Measurements from ENCODE around the gene IFIT1B. TPM values are rescaled to one million over a fixed set of nuclear protein-coding genes. Genes with fewer than 3 reads are reported as not detected.
"Not testable (repeated sequence)": the region's sequence is repeated elsewhere in the genome, so short reads cannot be mapped to it uniquely, and the experiment has no call there.

The IFIT1B gene, protein sequence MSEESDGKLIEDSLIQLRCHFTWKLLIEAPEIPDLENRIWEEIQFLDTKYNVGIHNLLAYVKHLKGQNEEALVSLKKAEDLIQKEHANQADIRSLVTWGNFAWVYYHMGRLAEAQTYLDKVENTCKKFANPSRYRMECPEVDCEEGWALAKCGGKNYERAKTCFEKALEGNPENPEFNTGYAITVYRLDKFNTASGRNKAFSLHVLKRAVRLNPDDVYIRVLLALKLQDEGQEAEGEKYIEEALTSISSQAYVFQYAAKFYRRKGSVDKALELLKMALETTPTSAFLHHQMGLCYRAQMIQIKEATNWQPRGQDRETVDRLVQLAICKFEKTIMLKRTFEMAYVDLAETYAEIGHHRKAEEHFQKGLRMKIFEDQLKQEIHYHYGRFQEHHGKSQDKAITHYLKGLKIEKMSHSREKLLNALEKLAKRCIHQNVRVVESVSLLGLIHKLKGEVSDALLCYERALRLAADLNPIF
- not detected for total RNA-seq
- under 1 TPM; 0.20 to 0.92 (median 0.47) TPM for polyA plus RNA-seq (ENCODE audit: insufficient read length in 6 of 6)
- long read RNA-seq, donor 1, partial matches to known transcripts: 0 of 3 reads
- long read RNA-seq, donor 1, other reads (novel, unspliced or antisense): 0 of 3 reads
- long read RNA-seq, donor 2: 0 reads
- long read RNA-seq, donor 3: 0 reads
- long read RNA-seq, donor 4: 0 reads
- long read RNA-seq, donor 5: 0 reads
- long read RNA-seq, donor 6: 0 reads
- long read RNA-seq, donor 7: 0 reads
- long read RNA-seq, donor 8: 0 reads
- long read RNA-seq, donor 9: 0 reads
- long read RNA-seq, donor 10: 0 reads
- long read RNA-seq, donor 11: 0 reads
- long read RNA-seq, donor 12: 0 reads

DNA sequence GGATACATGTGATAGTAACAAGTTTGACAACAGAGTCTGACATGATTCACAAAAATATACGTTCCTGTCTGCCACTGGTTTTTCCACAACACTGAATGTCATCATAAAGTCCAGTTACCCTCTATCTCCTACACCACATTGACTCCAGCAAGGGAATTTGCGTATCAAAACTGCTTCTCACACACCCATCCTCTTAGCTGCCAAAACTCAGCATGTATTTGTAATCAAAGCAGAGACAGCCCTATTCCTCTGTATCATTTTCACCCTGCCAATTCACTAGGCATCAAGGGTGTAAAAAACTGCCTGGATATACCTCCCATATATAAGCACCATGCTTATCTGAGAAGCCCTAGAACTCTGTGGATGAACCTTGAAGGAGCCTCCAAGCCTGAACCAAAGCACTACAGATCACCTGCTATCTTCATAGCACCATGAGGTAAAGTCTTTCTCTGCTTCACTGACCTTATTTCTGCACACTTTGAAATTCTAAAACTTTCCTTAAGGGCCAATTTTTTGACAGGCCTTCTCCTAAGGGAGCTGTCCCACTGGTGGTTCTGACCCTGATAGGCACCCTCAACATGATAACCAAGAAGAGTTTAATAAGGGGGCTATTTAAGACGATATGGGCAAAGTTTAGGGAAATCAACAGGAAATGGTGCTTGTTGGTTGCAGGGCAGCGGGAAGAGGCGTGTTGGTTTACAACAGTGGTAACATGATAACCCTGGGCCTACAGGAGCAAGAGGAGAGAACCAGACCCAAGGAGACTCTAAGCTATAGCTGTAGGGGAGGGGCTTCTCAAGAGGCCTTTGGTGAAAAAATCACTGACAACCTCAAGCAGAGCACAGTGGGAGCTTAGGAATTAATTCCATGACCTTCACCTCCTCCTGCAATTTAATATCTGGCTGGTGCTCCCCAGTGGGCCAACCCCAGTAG, at the start of gene IFIT1B:
Gene IFIT1B (plus strand): TSS at position 352 of the 933 bp plus-strand sequence. CDS start 80 bp downstream, at position 432.
- H3K4me3 ChIP-seq: no peak within 1 kb of the TSS
- TF ChIP-seq, protein P1, sequence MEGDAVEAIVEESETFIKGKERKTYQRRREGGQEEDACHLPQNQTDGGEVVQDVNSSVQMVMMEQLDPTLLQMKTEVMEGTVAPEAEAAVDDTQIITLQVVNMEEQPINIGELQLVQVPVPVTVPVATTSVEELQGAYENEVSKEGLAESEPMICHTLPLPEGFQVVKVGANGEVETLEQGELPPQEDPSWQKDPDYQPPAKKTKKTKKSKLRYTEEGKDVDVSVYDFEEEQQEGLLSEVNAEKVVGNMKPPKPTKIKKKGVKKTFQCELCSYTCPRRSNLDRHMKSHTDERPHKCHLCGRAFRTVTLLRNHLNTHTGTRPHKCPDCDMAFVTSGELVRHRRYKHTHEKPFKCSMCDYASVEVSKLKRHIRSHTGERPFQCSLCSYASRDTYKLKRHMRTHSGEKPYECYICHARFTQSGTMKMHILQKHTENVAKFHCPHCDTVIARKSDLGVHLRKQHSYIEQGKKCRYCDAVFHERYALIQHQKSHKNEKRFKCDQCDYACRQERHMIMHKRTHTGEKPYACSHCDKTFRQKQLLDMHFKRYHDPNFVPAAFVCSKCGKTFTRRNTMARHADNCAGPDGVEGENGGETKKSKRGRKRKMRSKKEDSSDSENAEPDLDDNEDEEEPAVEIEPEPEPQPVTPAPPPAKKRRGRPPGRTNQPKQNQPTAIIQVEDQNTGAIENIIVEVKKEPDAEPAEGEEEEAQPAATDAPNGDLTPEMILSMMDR (IDR thresholded peaks at IDR 0.05): no peak
- intact Hi-C loops (cut with DNase I): no loop called here
- no peaks in the 10 kb centered on the region for H3K36me3 ChIP-seq
- peaks cover 16 to 21% of the 10 kb centered on the region in 2 donors for H3K4me1 ChIP-seq
- ATAC-seq (no peak), DNase-seq (no peak)
- H3K27me3 ChIP-seq: no peaks in the 10 kb centered on the region
- H3K27ac ChIP-seq: no peak within 1 kb of the TSS
- H3K9me3 ChIP-seq: no peaks in the 10 kb centered on the region

DNA sequence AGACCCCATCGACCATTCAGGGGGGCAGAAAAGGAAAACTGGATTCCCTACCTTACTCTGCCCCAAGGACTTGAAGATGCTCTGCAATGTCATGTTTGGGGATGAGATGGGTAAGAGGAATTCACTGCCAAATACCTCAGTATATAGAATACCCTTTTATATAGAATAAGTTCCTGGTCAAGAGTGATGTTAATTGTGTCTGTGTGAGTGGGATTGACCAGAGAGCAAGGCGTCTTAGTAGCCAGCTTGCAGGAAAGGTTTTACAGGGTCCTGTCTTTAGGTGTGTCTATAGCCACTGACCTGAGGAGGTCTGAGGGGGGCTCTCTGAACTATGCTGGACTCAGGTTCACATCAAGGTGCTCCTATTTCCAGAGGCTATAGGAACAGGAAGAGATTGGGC, 48.7 kb upstream of the IFIT1B start:
- Histone ChIP-seq H3K27ac (peak overlapping the region in 1 of 2 donors; percentile 92), H3K4me1 (peaks cover 27 to 70% of the 10 kb centered on the region in 2 donors), H3K9me3 (no peaks in the 10 kb centered on the region), H3K4me3 (peak overlapping the region in 1 of 2 donors; percentile 53), H3K27me3 (no peaks in the 10 kb centered on the region), H3K36me3 (no peaks in the 10 kb centered on the region)
- no peak for DNase-seq
- ATAC-seq: no peak
- intact Hi-C loops (cut with DNase I): no loop called here
- TF ChIP-seq, protein P1 (IDR thresholded peaks at IDR 0.05): no peak

DNA sequence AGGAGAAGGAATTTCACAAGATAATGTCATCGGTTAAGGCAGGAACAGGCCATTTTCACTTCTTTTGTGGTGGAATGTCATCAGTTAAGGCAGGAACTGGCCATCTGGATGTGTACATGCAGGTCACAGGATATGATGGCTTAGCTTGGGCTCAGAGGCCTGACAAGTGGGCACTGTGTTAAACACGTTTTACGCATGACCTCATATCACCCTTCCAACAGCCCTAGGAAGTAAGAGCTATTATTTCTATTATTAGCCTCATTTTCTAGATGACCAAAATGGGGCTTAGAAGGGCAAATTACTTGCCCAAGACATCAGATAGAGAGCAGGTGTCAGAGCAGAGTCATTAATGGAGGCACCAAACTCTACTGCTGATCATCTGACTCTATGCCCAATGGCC, 47.8 kb upstream of the IFIT1B start:
- Histone ChIP-seq H3K4me1 (peaks cover 29 to 79% of the 10 kb centered on the region in 2 donors), H3K4me3 (peak overlapping the region in 1 of 2 donors; percentile 53), H3K27ac (peak overlapping the region in 1 of 2 donors; percentile 84)

DNA sequence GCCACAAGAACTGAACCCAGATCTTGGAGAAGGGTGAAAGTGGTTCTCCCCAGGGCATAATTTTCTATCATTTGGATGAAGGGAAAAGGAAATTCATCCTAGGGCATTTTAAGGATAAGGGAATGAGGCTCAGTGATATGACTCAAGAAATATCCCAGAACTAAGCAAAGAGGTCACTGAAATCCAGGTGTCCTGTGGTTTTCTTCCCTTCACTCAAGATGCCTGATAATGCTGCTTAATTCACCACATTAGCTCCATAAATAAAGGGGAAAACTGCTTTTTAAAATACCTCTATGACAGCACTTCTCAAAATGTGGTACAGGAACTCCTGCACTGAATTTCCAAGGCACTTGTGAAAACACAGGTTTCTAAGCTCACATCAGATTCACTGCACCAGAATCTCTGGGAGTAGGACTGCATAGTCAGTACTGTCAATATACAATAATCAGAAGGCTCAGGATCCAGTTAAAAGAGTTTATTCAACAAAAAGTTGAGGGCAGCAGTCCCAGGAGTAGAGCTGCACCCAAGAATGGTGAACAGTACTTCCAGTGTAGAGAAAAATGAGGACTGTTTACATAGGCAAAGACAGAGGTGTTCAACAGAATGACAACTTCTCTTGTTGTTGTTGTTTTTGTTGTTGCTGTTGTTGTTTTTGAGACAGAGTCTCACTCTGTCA, 47.2 kb upstream of the IFIT1B start:
- TF ChIP-seq, protein P1 (IDR thresholded peaks at IDR 0.05): no peak
- Histone ChIP-seq H3K9me3 (no peaks in the 10 kb centered on the region), H3K27me3 (no peaks in the 10 kb centered on the region), H3K4me1 (peaks cover 30 to 86% of the 10 kb centered on the region in 2 donors), H3K36me3 (no peaks in the 10 kb centered on the region), H3K4me3 (peak overlapping the region in 1 of 2 donors; percentile 53), H3K27ac (peak overlapping the region in 1 of 2 donors; percentile 84)
- ATAC-seq: no peak
- intact Hi-C loops (cut with DNase I): no loop called here
- no peak for DNase-seq

More for the DNA sequence above, 47.8 kb upstream of the IFIT1B start:
- DNase-seq; H3K36me3 ChIP-seq; intact Hi-C loops (cut with DNase I); ATAC-seq; H3K27me3 ChIP-seq; H3K9me3 ChIP-seq: not testable (repeated sequence)

DNA sequence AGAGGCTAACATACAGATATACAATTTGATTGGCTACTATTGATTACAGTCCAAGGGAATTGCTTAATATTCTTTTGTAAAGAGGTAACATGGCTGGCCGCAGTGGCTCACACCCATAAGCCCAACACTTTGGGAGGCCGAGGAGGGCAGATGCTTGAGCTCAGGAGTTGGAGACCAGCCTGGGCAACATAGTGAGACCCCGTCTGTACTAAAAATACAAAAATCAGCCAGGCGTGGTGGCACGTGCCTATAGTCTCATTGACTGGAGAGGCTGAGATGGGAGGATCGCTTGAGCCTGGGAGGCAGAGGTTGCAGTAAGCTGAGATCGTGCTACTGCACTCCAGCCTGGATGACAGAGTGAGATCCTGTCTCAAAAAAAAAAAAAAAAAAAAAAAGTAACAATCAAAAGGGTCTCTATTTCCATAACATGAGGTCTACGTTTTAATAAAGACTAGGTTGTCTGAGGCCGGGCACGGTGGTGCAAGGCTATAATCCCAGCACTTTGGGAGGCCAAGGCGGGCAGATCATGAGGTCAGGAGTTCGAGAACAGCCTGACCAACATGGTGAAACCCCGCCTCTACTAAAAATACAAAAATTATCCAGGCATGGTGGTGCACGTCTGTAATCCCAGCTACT, 46.3 kb upstream of the IFIT1B start:
- H3K27me3 ChIP-seq; intact Hi-C loops (cut with DNase I); ATAC-seq; DNase-seq; H3K36me3 ChIP-seq; H3K9me3 ChIP-seq: not testable (repeated sequence)
- Histone ChIP-seq H3K4me3 (peak overlapping the region in 1 of 2 donors; percentile 53), H3K27ac (peak overlapping the region; percentile 84 to 88), H3K4me1 (peaks cover 30 to 92% of the 10 kb centered on the region in 2 donors)
